Activated CD4-positive, alpha-beta memory T cell treated with anti-CD3 and anti-CD28 coated beads for 36 hours (primary cell): ENCODE data around the gene PPIF. TPM values are rescaled to one million over a fixed set of nuclear protein-coding genes. Genes with fewer than 3 reads are reported as not detected.
A peak's percentile ranks its signal among the peaks of the same experiment; 100 is the strongest.
"Not testable (repeated sequence)": the region's sequence is repeated elsewhere in the genome, so short reads cannot be mapped to it uniquely, and the experiment has no call there.

Experiments used
- CTCF ChIA-PET: fragments of 350-600 bp; sonication (Branson Sonifier 250); formaldehyde crosslinking; loops from one replicate; lab custom pipeline; 2021; ENCODE audit warnings: antibody characterized with exemption, inconsistent platforms; lab: Charles Lee
- POLR2A ChIA-PET: fragments of 350-600 bp; sonication (Branson Sonifier 250); formaldehyde crosslinking; loops from one replicate; lab custom pipeline; 2021; ENCODE audit warnings: antibody characterized with exemption; lab: Charles Lee
- DNase-seq: peaks from one replicate; pipeline ENCODE4 v3.0.0-alpha.2; 2020
- H3K27ac Mint-ChIP-seq: one replicate; pipeline ENCODE4 v1.8.0; 2021; ENCODE audit warnings: mixed read lengths
- H3K27me3 Mint-ChIP-seq: one replicate; pipeline ENCODE4 v1.8.0; 2021; ENCODE audit warnings: mixed read lengths
- H3K36me3 Mint-ChIP-seq: one replicate; pipeline ENCODE4 v1.8.0; 2021; ENCODE audit warnings: mixed read lengths
- H3K4me1 Mint-ChIP-seq: one replicate; pipeline ENCODE4 v1.8.0; 2021; ENCODE audit warnings: low read depth, mixed read lengths
- H3K4me3 Mint-ChIP-seq: one replicate; pipeline ENCODE4 v1.8.0; 2021; ENCODE audit warnings: mild to moderate bottlenecking, mixed read lengths
- H3K9me3 Mint-ChIP-seq: one replicate; pipeline ENCODE4 v1.8.0; 2021; ENCODE audit warnings: mixed read lengths
- intact Hi-C: fragments of 100-400 bp; cut with micrococcal nuclease; formaldehyde crosslinking; loops from one replicate; pipeline ENCODE4 v1.15.1; 2023
- total RNA-seq, 2 experiments: library from RNA; stranded (reverse); gene quantifications; one replicate each; pipeline ENCODE4 v1.2.3, GENCODE V29; 2021

PPIF gene
- total RNA-seq, 2 experiments from 2014 or later: 87.2 to 94.0 TPM

DNA sequence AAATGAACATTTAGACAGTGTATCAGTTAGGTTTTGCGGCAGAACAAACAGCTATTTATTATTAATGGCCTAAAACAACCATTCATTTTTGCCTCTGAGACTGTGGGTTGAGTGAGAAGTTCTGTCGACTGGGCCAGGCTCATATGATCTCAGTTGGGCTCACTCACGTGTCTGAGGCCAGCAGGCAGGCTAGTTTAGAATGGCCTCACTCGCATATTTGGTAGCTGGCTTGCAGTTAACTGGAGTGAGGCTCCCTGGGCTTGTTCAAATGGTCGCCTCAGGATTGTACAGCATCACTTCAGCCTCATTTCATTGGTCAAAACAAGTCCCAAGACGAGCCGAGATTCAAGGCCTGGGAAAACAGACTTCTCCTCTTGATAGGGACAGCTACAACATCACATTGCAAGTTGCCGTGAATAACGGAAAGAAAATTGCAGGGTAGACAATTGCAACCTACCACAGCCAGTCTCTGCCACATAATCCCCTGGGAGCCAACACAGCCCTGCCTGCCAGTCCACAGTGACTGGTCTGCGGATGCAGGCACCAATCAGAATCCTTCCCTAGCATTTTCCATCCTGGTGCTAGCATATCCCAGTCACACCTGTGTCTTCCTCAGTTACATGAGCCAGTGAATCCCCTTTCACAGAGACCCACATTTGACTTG lies 23.1 kb upstream of the PPIF start:
- no peaks in the 10 kb centered on the region for H3K36me3 Mint-ChIP-seq
- CTCF ChIA-PET: interaction anchor here (1.5 to 4.2 kb wide), 2 partner anchors 21 to 50 kb away, joined by 6 to 19 read pairs; no protein-coding TSS in a partner anchor
- peaks cover 60% of the 10 kb centered on the region for H3K4me1 Mint-ChIP-seq
- H3K9me3 Mint-ChIP-seq: no peaks in the 10 kb centered on the region
- POLR2A ChIA-PET: interaction anchor here (0.5 to 3.8 kb wide), 6 partner anchors 7 to 38 kb away, joined by 3 to 23 read pairs (median 6); partner anchors contain the start of gene PPIF
- peak overlapping the region; percentile 92 for H3K27ac Mint-ChIP-seq
- H3K4me3 Mint-ChIP-seq: no peak overlapping the region
- no peaks in the 10 kb centered on the region for H3K27me3 Mint-ChIP-seq
- intact Hi-C loops: loop anchor here (10.0 kb wide), 2 partner anchors 349 to 1019 kb away; no protein-coding TSS in a partner anchor
- no peak for DNase-seq

DNA sequence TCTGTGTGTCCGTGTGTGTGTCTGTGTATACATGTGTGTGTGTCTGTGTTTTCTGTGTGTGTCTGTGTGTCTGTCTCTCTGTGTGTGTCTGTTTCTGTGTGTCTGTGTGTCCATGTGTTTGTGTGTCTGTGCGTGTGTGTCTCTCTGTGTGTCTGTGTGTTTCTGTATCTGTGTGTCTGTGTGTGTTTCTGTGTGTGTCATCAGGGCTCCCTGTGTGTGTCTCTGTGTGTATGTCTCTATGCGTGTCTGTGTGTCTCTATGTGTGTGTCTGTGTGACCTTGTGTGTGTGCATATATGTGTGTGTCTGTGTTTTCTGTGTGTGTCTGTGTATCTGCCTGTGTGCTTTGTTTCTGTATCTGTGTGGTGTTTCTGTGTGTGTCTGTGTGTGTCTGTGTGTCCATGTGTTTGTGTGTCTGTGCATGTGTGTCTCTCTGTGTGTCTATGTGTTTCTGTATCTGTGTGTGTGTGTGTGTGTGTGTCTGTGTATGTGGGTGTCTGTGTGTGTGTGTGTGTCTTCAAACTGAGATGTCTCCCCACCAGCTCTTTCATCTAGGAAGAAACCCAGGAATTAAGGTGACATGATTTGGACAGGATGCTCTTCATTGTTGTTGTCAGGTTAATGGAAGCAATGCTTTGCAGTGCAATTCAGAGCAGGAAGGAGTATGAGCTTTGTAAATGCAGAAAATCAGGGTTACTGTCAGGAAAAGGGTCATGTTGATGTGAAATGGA lies 20.7 kb upstream of the PPIF start:
- CTCF ChIA-PET: no interaction called here
- Mint-ChIP-seq H3K4me1 (peaks cover 48% of the 10 kb centered on the region), H3K36me3 (no peaks in the 10 kb centered on the region), H3K4me3 (no peak overlapping the region), H3K27me3 (no peaks in the 10 kb centered on the region), H3K27ac (no peak overlapping the region), H3K9me3 (no peaks in the 10 kb centered on the region)
- intact Hi-C loops: loop anchor here (10.0 kb wide), 2 partner anchors 352 to 1022 kb away; no protein-coding TSS in a partner anchor
- no peak for DNase-seq
- POLR2A ChIA-PET: interaction anchor here (1.0 kb wide), 1 partner anchor 24 kb away, joined by 3 read pairs; no protein-coding TSS in a partner anchor

DNA sequence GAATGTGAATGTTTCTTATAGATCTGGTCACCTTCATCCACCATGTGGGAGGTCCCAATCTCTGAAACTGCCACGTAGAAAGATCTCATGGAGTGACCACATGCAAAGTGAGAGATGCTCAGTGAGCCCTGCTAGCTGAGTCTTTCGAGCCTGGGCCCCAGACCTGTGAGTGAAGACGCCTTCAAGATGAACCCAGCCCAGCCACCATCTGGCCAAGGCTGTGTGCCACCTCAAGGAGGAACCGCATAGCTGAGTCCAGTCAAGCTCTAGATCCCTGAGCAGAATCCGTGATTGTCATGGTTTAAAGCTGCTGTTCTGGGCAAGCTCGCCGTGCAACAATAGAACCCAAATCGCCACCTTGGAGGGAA lies 20.2 kb upstream of the PPIF start:
- ChIA-PET CTCF (no interaction called here), POLR2A (interaction anchor here (1.0 kb wide), 1 partner anchor 24 kb away, joined by 3 read pairs; no protein-coding TSS in a partner anchor)
- Mint-ChIP-seq H3K9me3 (no peaks in the 10 kb centered on the region), H3K36me3 (no peaks in the 10 kb centered on the region), H3K4me3 (no peak overlapping the region), H3K4me1 (peaks cover 47% of the 10 kb centered on the region), H3K27ac (no peak overlapping the region), H3K27me3 (no peaks in the 10 kb centered on the region)
- intact Hi-C loops: loop anchor here (10.0 kb wide), 2 partner anchors 352 to 1022 kb away; no protein-coding TSS in a partner anchor
- no peak for DNase-seq

DNA sequence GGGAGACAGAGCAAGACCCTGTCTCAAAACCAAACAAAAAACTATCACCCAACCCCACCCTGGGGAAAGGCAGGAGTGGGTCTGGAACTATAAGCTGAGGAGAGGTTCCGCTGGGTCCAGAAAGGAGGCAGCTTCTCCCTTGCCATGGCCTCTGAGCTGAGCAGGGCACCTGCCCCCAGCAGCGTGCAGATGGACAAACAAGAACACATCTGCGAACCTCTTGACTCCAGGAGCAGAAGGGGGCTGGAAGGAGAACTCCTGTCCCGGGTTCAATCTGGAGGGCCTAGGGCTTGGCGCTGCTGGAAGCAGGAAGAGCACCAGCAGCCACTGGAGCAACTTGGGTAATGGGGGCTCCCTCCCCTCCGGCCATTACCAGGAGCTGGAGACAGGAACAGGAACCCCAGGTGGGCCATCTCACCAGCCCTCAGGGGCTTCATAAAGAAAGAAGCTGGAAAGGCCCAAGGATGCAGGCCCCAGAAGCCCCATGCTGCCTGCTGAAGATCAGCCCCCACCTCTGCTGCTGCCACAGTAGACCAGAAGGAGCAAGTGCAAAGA lies 19.0 kb upstream of the PPIF start:
- H3K9me3 Mint-ChIP-seq: no peaks in the 10 kb centered on the region
- ChIA-PET CTCF (no interaction called here), POLR2A (no interaction called here)
- no peak overlapping the region for H3K4me3 Mint-ChIP-seq
- no peaks in the 10 kb centered on the region for H3K27me3 Mint-ChIP-seq
- H3K27ac Mint-ChIP-seq: no peak overlapping the region
- DNase-seq: no peak
- H3K4me1 Mint-ChIP-seq: peaks cover 40% of the 10 kb centered on the region
- intact Hi-C loops: loop anchor here (10.0 kb wide), 2 partner anchors 353 to 1023 kb away; no protein-coding TSS in a partner anchor
- H3K36me3 Mint-ChIP-seq: no peaks in the 10 kb centered on the region

DNA sequence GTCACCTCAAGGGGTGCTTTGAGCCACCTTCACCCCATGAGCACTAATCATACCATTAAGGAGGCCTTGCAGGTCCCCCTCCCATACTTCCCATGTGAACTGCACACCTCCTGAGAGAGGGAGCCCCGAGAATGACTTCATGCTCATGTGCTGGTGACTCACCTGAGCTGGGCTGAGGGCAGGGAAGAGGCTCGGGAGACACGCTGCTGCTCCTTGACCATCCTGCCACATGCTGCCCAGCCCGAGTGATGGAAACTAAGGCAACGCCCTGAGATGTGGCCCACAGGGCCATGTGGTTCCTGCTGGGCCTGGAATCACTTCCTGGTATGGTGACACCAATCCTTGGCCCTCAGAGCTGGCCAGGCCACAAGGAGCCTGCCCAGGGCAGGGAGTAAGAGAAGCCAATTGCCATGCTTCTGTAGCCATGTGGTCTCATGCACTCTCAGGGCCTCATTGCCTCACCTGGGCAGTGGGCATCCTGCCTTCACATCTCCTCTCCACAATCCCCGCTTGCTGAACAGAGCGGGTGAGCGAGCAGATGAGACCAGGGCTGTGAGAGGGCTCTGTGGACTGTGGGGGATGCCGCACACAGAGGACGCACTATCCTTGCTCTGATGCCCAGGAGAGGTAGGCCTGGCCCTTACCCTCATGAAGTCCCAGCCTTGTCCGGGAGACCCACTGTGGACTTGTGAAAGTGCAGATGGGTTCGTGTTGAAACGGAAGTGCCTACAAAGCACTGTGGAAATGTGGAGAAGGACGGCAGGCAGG lies 18.3 kb upstream of the PPIF start:
- Mint-ChIP-seq H3K4me3 (no peak overlapping the region), H3K9me3 (no peaks in the 10 kb centered on the region), H3K27me3 (no peaks in the 10 kb centered on the region), H3K27ac (no peak overlapping the region), H3K4me1 (peaks cover 39% of the 10 kb centered on the region), H3K36me3 (no peaks in the 10 kb centered on the region)
- ChIA-PET CTCF (interaction anchor here (1.3 kb wide), 1 partner anchor 13 kb away, joined by 3 read pairs; no protein-coding TSS in a partner anchor), POLR2A (interaction anchor here (2.9 kb wide), 1 partner anchor 16 kb away, joined by 8 read pairs; no protein-coding TSS in a partner anchor)
- peak; percentile 29 for DNase-seq
- intact Hi-C loops: loop anchor here (10.0 kb wide), 2 partner anchors 354 to 1024 kb away; no protein-coding TSS in a partner anchor

DNA sequence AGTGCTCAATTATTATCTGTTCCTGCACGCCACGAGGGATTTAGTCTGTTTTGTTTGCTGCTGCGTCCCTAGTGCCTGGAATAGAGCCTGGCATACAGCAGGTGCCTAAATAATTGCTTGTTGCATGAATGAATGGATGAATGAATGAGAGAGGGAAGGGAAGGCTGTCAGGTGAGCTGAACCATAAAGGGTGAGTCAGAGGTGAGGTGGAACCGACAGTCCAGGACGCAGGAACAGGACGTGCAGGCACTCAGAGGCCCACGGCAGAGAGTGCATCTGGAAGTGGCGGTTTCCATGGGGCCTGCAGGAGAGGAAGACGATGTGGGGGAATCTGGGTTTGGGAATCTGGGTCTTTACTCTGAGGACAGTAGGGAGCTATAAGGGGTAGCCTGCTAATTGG lies 17.7 kb upstream of the PPIF start:
- intact Hi-C loops: loop anchor here (10.0 kb wide), 2 partner anchors 355 to 1025 kb away; no protein-coding TSS in a partner anchor
- H3K27me3 Mint-ChIP-seq: no peaks in the 10 kb centered on the region
- ChIA-PET POLR2A (interaction anchor here (2.9 kb wide), 1 partner anchor 16 kb away, joined by 8 read pairs; no protein-coding TSS in a partner anchor), CTCF (interaction anchor here (1.3 kb wide), 1 partner anchor 13 kb away, joined by 3 read pairs; no protein-coding TSS in a partner anchor)
- no peaks in the 10 kb centered on the region for H3K9me3 Mint-ChIP-seq
- H3K27ac Mint-ChIP-seq: peak overlapping the region; percentile 0
- no peak for DNase-seq
- H3K36me3 Mint-ChIP-seq: no peaks in the 10 kb centered on the region
- H3K4me1 Mint-ChIP-seq: peaks cover 37% of the 10 kb centered on the region
- H3K4me3 Mint-ChIP-seq: no peak overlapping the region

DNA sequence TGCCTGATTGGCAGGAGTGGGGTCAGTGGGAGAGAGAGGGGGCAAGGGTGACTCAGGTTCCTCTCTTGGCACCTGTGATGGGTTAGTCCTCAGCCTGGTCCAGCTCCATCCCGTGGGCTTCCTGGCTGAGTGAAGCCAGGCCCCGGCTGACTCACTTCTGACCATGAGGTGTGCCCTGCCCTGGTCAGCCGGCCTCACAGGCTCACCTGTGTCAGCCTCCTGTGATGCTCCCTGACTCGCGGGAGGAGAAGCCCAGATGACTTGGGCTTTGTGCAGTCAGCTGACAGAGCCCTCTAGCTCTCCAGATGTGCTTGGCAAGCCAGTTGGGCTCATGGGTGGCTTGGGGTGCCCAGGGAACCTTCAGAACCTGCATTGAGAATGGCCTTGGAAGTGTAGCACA lies 16.0 kb upstream of the PPIF start:
- ChIA-PET CTCF (interaction anchor here (0.9 to 1.8 kb wide), 8 partner anchors 8 to 45 kb away, joined by 3 to 9 read pairs (median 4); partner anchors contain the start of gene PPIF), POLR2A (interaction anchor here (0.6 to 2.9 kb wide), 7 partner anchors 9 to 103 kb away, joined by 3 to 22 read pairs (median 7); partner anchors contain the start of gene PPIF)
- Mint-ChIP-seq H3K9me3 (no peaks in the 10 kb centered on the region), H3K36me3 (no peaks in the 10 kb centered on the region), H3K4me1 (peaks cover 41% of the 10 kb centered on the region), H3K4me3 (no peak overlapping the region), H3K27me3 (no peaks in the 10 kb centered on the region), H3K27ac (peak overlapping the region; percentile 89)
- intact Hi-C loops: loop anchor here (1.0 to 2.0 kb wide), 4 partner anchors 8 to 45 kb away; partner anchors contain the start of gene PPIF
- DNase-seq: peak; percentile 57

DNA sequence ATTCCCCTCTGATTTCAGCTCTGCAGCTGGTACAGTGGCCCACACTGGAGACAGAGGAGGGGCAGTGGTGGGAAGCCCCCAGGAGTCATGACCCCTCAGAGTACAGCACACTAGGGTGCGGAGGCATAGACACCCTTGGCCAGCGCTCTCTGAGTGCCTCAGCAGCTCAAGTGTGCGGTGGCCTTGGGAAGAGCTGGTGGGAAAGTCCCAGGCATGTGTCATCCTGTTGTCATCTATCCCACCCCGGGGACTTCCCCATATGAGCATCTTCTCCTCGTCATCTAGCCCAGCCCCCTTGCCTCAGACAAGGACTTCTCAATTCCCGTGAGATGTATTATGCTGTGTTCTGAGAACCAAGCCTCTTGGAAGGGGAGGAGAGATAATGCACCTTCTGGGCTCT lies 15.6 kb upstream of the PPIF start:
- no peaks in the 10 kb centered on the region for H3K36me3 Mint-ChIP-seq
- peak overlapping the region; percentile 6 for H3K4me3 Mint-ChIP-seq
- H3K4me1 Mint-ChIP-seq: peaks cover 41% of the 10 kb centered on the region
- no peaks in the 10 kb centered on the region for H3K9me3 Mint-ChIP-seq
- ChIA-PET POLR2A (interaction anchor here (0.6 to 2.9 kb wide), 7 partner anchors 9 to 103 kb away, joined by 3 to 22 read pairs (median 7); partner anchors contain the start of gene PPIF), CTCF (interaction anchor here (0.6 to 1.8 kb wide), 9 partner anchors 8 to 45 kb away, joined by 3 to 9 read pairs (median 4); partner anchors contain the start of gene PPIF)
- intact Hi-C loops: loop anchor here (1.0 to 2.0 kb wide), 4 partner anchors 8 to 45 kb away; partner anchors contain the start of gene PPIF
- no peaks in the 10 kb centered on the region for H3K27me3 Mint-ChIP-seq
- peak; percentile 95 for DNase-seq
- peak overlapping the region; percentile 89 for H3K27ac Mint-ChIP-seq

DNA sequence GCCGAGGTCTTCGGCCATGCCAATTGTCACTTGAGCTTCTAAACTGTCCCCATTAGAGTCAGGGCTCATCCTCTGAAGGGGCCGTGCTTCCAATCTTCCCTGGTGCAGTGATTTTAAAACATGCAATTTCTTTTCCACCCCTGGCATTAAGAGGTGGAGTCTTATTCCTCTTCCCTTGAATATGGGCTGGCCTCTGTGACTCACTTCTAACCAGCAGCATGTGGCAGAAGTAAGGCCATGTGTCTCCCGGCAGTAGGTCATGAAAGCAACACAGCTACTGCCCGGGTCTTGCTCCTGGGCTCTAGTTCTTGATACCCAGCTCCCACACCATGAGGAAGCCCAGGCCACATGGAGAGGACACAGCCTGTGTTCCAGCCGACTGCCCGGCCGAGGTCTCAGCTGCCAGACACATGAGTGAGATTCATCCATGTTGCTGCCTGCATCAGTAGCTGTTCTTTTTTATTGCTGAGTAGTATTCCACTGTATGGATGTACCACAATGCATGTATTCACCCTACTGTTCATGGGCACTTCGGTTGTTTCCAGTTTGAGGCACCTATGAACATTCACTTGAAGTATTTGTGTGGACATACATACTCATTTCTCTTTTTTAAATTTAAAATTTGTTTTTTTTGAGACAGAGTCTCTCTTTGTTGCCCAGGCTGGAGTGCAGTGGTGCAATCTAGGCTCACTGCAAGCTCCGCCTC lies 14.5 kb upstream of the PPIF start:
- intact Hi-C loops, H3K4me3 Mint-ChIP-seq, H3K36me3 Mint-ChIP-seq, H3K9me3 Mint-ChIP-seq, H3K27me3 Mint-ChIP-seq, DNase-seq: not testable (repeated sequence)
- Mint-ChIP-seq H3K4me1 (peaks cover 41% of the 10 kb centered on the region), H3K27ac (peak overlapping the region; percentile 43)
- ChIA-PET CTCF (interaction anchor here (1.8 to 4.7 kb wide), 2 partner anchors 12 to 15 kb away, joined by 5 to 36 read pairs; partner anchors contain the start of gene PPIF), POLR2A (interaction anchor here (0.9 to 1.5 kb wide), 3 partner anchors 12 to 15 kb away, joined by 4 to 5 read pairs (median 4); partner anchors contain the start of gene PPIF)

DNA sequence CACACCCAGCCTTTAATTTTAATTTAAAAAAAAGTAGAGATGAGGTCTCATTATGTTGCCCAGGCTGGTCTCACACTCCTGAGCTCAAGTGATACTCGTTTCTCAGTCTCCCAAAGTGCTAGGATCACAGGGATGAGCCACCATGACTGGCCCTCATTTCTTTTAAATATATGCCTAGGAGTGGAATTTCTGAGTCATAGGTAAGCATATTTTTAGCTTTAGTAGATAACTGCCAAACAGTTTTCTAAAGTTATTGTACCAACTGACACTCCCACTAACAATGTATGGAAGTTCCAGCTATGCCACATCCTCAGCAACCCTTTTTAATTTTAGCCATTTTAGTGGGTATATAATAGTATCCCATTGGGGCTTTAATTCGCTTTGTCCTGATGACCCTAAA lies 13.8 kb upstream of the PPIF start:
- peak; percentile 37 for DNase-seq
- Mint-ChIP-seq H3K4me3 (no peak overlapping the region), H3K4me1 (peaks cover 39% of the 10 kb centered on the region), H3K27ac (peak overlapping the region; percentile 43), H3K9me3 (no peaks in the 10 kb centered on the region), H3K36me3 (no peaks in the 10 kb centered on the region), H3K27me3 (no peaks in the 10 kb centered on the region)
- POLR2A ChIA-PET: interaction anchor here (0.9 to 1.5 kb wide), 4 partner anchors 11 to 16 kb away, joined by 4 to 10 read pairs (median 4); partner anchors contain the start of gene PPIF
- CTCF ChIA-PET: interaction anchor here (0.7 to 4.7 kb wide), 2 partner anchors 12 to 15 kb away, joined by 3 to 36 read pairs; partner anchors contain the start of gene PPIF
- intact Hi-C loops: no loop called here
